ENCODE measurements around the gene POLR3H. TPM values are rescaled to one million over a fixed set of nuclear protein-coding genes. Genes with fewer than 3 reads are reported as not detected.

The POLR3H gene
- total and polyA plus RNA-seq, 2 donors (not counting 3 experiments of a cell fraction or from before 2014, with no cell fraction given), result 31.2 to 39.4 TPM

DNA sequence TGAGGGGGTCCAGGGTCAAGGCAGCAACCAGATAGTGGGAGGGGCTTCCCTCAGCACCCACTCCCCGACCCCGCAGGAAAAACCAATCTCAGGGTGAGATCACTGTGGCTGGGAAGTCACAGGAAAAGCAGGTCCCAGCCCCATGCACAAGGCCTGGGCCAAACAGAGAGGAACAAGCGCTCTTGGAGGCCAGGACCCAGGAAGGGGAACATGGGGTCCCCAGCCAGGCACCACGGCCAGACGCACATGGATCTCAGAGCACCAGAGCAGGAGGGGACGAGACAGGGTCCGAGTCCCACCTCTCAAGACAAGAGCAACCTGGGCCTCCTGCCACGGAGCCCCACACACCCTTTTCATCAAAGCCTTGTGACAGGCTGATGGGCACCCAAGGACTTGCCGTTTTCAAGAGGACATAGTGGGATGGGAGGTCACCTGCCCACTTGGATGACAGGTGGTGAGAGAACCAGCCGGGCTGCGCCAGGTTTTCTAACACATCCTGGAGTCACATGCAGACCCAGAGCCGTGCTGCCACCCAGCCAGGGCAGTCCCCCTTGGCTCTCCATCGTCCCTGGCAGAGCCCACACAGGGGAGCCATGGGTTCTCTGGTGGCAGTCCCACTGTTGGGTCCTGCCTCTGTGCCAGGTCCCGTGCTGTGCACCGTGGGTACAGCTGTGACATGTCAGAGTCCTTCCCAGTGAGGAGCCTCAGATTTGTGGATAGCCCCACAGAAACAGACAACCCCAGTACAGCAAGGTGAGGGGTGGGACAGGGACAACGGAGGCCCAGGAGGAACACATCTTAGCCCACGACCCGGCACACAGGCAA, 13.2 kb downstream of the POLR3H start:
- CTCF ChIA-PET, result interaction anchor here (0.5 to 1.5 kb wide), 5 partner anchors 52 to 129 kb away, joined by 3 to 4 read pairs (median 3); no protein-coding TSS in a partner anchor
- no peak for FAIRE-seq

More for the DNA sequence above, 13.2 kb downstream of the POLR3H start:
- dilution Hi-C loops (cut with MboI; ENCODE audit: extremely low pct_ligation_motif_present, low sequenced_read_pairs), result no loop called here
- DNase-seq (ENCODE audit: low read depth, low spot score), result no peak
- H3K79me2 ChIP-seq (ENCODE audit: control insufficient read depth, insufficient read depth, low read length), result no peaks in the 10 kb centered on the region
- H3K9me1 ChIP-seq (replicated peaks; ENCODE audit: control insufficient read depth, extremely low read depth, insufficient read depth, low read length), result no peaks in the 10 kb centered on the region
- H2AFZ ChIP-seq (ENCODE audit: low read depth, low read length), result no peak overlapping the region
- peaks cover 2 to 33% of the 10 kb centered on the region in 2 experiments for H3K36me3 ChIP-seq (ENCODE audit: control insufficient read depth in 2 of 2, extremely low read depth in 1 of 2, insufficient read depth in 2 of 2, low read length in 2 of 2)
- POLR2A ChIA-PET, result no interaction called here
- no peaks in the 10 kb centered on the region for H4K20me1 ChIP-seq (replicated peaks; ENCODE audit: control insufficient read depth, extremely low read depth, insufficient read depth, low read length)
- no peaks in the 10 kb centered on the region for H3K4me1 ChIP-seq (ENCODE audit: control insufficient read depth, extremely low read depth, insufficient read depth, low read length)
- no peak overlapping the region for H3K4me2 ChIP-seq (ENCODE audit: insufficient read depth, low read length)
- no peak overlapping the region for H3K4me3 ChIP-seq (replicated peaks in 1 of 3; ENCODE audit: insufficient read depth in 1 of 3, low read depth in 1 of 3, low read length in 3 of 3)
- no peak overlapping the region for H3K27ac ChIP-seq (ENCODE audit: insufficient read depth, low read depth, low read length)
- no TSS peak for BruUV-seq (replicated peaks)
- H3K9ac ChIP-seq (replicated peaks; ENCODE audit: extremely low read depth, insufficient read depth, low read length), result no peak overlapping the region
- TF ChIP-seq MYC (IDR thresholded peaks at IDR 0.05; ENCODE audit: low read depth, low read length) (no peak), JUN (IDR thresholded peaks at IDR 0.05; ENCODE audit: borderline replicate concordance, insufficient read depth, insufficient read length, low read depth) (no peak), CTCF (IDR thresholded peaks at IDR 0.05; ENCODE audit: extremely low read depth in 1 of 2, insufficient read depth in 1 of 2, low read depth in 1 of 2, low read length in 2 of 2) (no peak), POLR2AphosphoS5 (IDR thresholded peaks at IDR 0.05; ENCODE audit: insufficient read depth, low read depth, low read length) (no peak), EZH2 (IDR thresholded peaks at IDR 0.05; ENCODE audit: borderline replicate concordance, low read depth, low read length, severe bottlenecking) (no peak), POLR2A (IDR thresholded peaks at IDR 0.05; ENCODE audit: low read depth, low read length) (no peak), GATA2 (IDR thresholded peaks at IDR 0.05; ENCODE audit: insufficient read depth, insufficient read length, low read depth, low read length) (no peak), FOS (IDR thresholded peaks at IDR 0.05; ENCODE audit: borderline replicate concordance, insufficient read depth, low read length) (no peak)
- TF ChIP-seq, protein P1, sequence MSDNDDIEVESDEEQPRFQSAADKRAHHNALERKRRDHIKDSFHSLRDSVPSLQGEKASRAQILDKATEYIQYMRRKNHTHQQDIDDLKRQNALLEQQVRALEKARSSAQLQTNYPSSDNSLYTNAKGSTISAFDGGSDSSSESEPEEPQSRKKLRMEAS (IDR thresholded peaks at IDR 0.05; ENCODE audit: insufficient read depth, insufficient read length), result no peak
- intact Hi-C loops (cut with micrococcal nuclease), result no loop called here
- H3K9me3 ChIP-seq (replicated peaks; ENCODE audit: control insufficient read depth, insufficient read depth, low read length), result no peaks in the 10 kb centered on the region
- no peaks in the 10 kb centered on the region for H3K27me3 ChIP-seq (ENCODE audit: control insufficient read depth in 2 of 2, insufficient read depth in 2 of 2, low read length in 2 of 2)

Data from endothelial cell of umbilical vein (primary cell).